H1 (cell line): ENCODE measurements around the gene VSIR. TPM values are rescaled to one million over a fixed set of nuclear protein-coding genes. Genes with fewer than 3 reads are reported as not detected.

Experiments
- CTCF ChIA-PET: fragments of 300-600 bp; sonication (Branson Sonifier 250); formaldehyde crosslinking; loops from one replicate; lab custom pipeline; 2021; ENCODE audit not compliant: partially characterized antibody; lab: Charles Lee
- POLR2A ChIA-PET: fragments of 300-600 bp; sonication (Branson Sonifier 250); formaldehyde crosslinking; loops from one replicate; lab custom pipeline; 2021; ENCODE audit warnings: inconsistent platforms; ENCODE audit not compliant: partially characterized antibody; lab: Charles Lee
- DNase-seq, 2 experiments: peaks; one replicate each; pipeline versions ENCODE4 v3.0.0 to v3.0.0-alpha.2; 2010 to 2022; ENCODE audit warnings: low spot score in 2 of 2, low read depth in 1 of 2, mixed read lengths in 1 of 2
- FAIRE-seq: peaks from 2 replicates; lab custom pipeline; 2011; peaks lifted over from hg19 to GRCh38; lab: Jason Lieb, UNC
- H2AFZ ChIP-seq: 2 replicates; pipeline ENCODE4 v1.8.1; 2012; ENCODE audit warnings: low read length, inconsistent platforms
- H2AK5ac ChIP-seq: 2 replicates; pipeline ENCODE4 v1.6.1; 2013; ENCODE audit warnings: low read depth, low read length
- H2BK120ac ChIP-seq: replicated peaks from 2 replicates; pipeline ENCODE3; 2013; ENCODE audit warnings: low read depth, low read length, inconsistent platforms
- H2BK12ac ChIP-seq: 2 replicates; pipeline ENCODE4 v1.6.1; 2013; ENCODE audit warnings: low read depth, low read length
- H2BK15ac ChIP-seq: 2 replicates; pipeline ENCODE4 v1.6.1; 2013; ENCODE audit warnings: low read length
- H2BK20ac ChIP-seq: 2 replicates; pipeline ENCODE4 v1.6.1; 2013; ENCODE audit warnings: low read length
- H2BK5ac ChIP-seq: 2 replicates; pipeline ENCODE4 v1.6.1; 2013; ENCODE audit warnings: low read depth, low read length
- H3K14ac ChIP-seq: 2 replicates; pipeline ENCODE4 v1.6.1; 2013; ENCODE audit warnings: inconsistent platforms; ENCODE audit not compliant: insufficient read length
- H3K18ac ChIP-seq: 2 replicates; pipeline ENCODE4 v1.6.1; 2013; ENCODE audit warnings: low read length; ENCODE audit errors: extremely low read depth
- H3K23ac ChIP-seq: 2 replicates; pipeline ENCODE4 v1.6.1; 2013; ENCODE audit warnings: inconsistent platforms; ENCODE audit not compliant: insufficient read length
- H3K23me2 ChIP-seq: 2 replicates; pipeline ENCODE4 v1.6.1; 2013; ENCODE audit warnings: low read depth, low read length
- H3K27ac ChIP-seq: 2 replicates; pipeline ENCODE4 v1.6.1; 2011; ENCODE audit warnings: low read depth, low read length, inconsistent platforms
- H3K27me3 ChIP-seq, 4 experiments: replicated peaks in 1 of 4; 1 replicate in 1 of 4; 2 replicates in 3 of 4; pipeline versions ENCODE4 v1.6.1 to v1.8.1; 2011 to 2013; ENCODE audit warnings: low read length in 3 of 4, mild to moderate bottlenecking in 3 of 4, inconsistent platforms in 2 of 4, mixed read lengths in 2 of 4, moderate library complexity in 1 of 4; ENCODE audit not compliant: control insufficient read depth in 3 of 4, insufficient read depth in 3 of 4; ENCODE audit errors: extremely low read depth in 1 of 4
- H3K36me3 ChIP-seq, 4 experiments: 2 replicates each; pipeline versions ENCODE4 v1.6.1 to v1.8.1; 2011 to 2013; ENCODE audit warnings: mild to moderate bottlenecking in 4 of 4, low read length in 3 of 4, moderate library complexity in 2 of 4, control low read depth in 1 of 4, inconsistent platforms in 1 of 4; ENCODE audit not compliant: insufficient read depth in 4 of 4, control insufficient read depth in 2 of 4
- H3K4ac ChIP-seq: replicated peaks from 2 replicates; pipeline ENCODE3; 2013; ENCODE audit warnings: low read length, low read depth, mixed read lengths, inconsistent platforms; ENCODE audit not compliant: insufficient read length
- H3K4me1 ChIP-seq, 4 experiments: replicated peaks in 1 of 4; 1 replicate in 1 of 4; 2 replicates in 3 of 4; pipeline versions ENCODE4 v1.6.1 to v1.8.1; 2011 to 2013; ENCODE audit warnings: low read length in 3 of 4, inconsistent platforms in 2 of 4, mixed read lengths in 1 of 4; ENCODE audit not compliant: insufficient read depth in 4 of 4, control insufficient read depth in 3 of 4
- H3K4me2 ChIP-seq, 2 experiments: 2 replicates each; pipeline versions ENCODE4 v1.6.1 to v1.8.1; 2011 to 2013; ENCODE audit warnings: low read depth in 2 of 2, low read length in 2 of 2, control low read depth in 1 of 2, inconsistent platforms in 1 of 2, mild to moderate bottlenecking in 1 of 2; ENCODE audit not compliant: insufficient read depth in 1 of 2
- H3K4me3 ChIP-seq, 4 experiments: fragments of 200-600, 300-600 bp in 1 of 4; sonication (generic), shearing (Covaris generic), sonication (Bioruptor Twin) in 1 of 4; 2 replicates each; pipeline versions ENCODE4 v1.5.1 to v1.8.1; 2011 to 2016; ENCODE audit warnings: low read length in 4 of 4, low read depth in 3 of 4, control low read depth in 2 of 4, inconsistent platforms in 2 of 4, mild to moderate bottlenecking in 2 of 4, mixed read lengths in 1 of 4, moderate library complexity in 1 of 4; ENCODE audit not compliant: insufficient read depth in 2 of 4; ENCODE audit errors: extremely low read depth in 1 of 4
- H3K56ac ChIP-seq: replicated peaks from 2 replicates; pipeline ENCODE3; 2013; ENCODE audit warnings: low read depth, mild to moderate bottlenecking, mixed read lengths, low read length, inconsistent platforms; ENCODE audit not compliant: insufficient read length
- H3K79me1 ChIP-seq: 2 replicates; pipeline ENCODE4 v1.6.1; 2013; ENCODE audit warnings: low read depth, low read length, control low read depth
- H3K79me2 ChIP-seq, 2 experiments: 2 replicates each; pipeline versions ENCODE4 v1.6.1 to v1.8.1; 2012 to 2013; ENCODE audit warnings: low read length in 2 of 2, mild to moderate bottlenecking in 2 of 2, inconsistent platforms in 1 of 2; ENCODE audit not compliant: insufficient read depth in 2 of 2, control insufficient read depth in 1 of 2
- H3K9ac ChIP-seq, 4 experiments: replicated peaks in 1 of 4; 1 replicate in 1 of 4; 2 replicates in 3 of 4; pipeline versions ENCODE4 v1.6.1 to v1.8.1; 2011 to 2013; ENCODE audit warnings: low read depth in 3 of 4, low read length in 3 of 4, control low read depth in 2 of 4, mild to moderate bottlenecking in 2 of 4, moderate library complexity in 2 of 4, inconsistent platforms in 1 of 4; ENCODE audit errors: extremely low read depth in 1 of 4
- H3K9me3 ChIP-seq, 2 experiments: 2 replicates each; pipeline versions ENCODE4 v1.6.1 to v1.8.1; 2012 to 2013; ENCODE audit warnings: mild to moderate bottlenecking in 2 of 2, moderate library complexity in 2 of 2, control low read depth in 1 of 2, inconsistent platforms in 1 of 2, low read depth in 1 of 2, low read length in 1 of 2, mixed read lengths in 1 of 2; ENCODE audit not compliant: insufficient read depth in 2 of 2
- H4K20me1 ChIP-seq, 2 experiments: replicated peaks in 1 of 2; 2 replicates each; pipeline versions ENCODE3 to v1.8.1; 2011 to 2013; ENCODE audit warnings: inconsistent platforms in 2 of 2, low read length in 2 of 2, mild to moderate bottlenecking in 1 of 2; ENCODE audit not compliant: insufficient read depth in 2 of 2, control insufficient read depth in 1 of 2
- H4K5ac ChIP-seq: 2 replicates; pipeline ENCODE4 v1.6.1; 2013; ENCODE audit warnings: low read length, low read depth, mixed read lengths, inconsistent platforms; ENCODE audit not compliant: insufficient read length
- H4K8ac ChIP-seq: 2 replicates; pipeline ENCODE4 v1.8.0; 2013; ENCODE audit warnings: mild to moderate bottlenecking, moderate library complexity, low read length, inconsistent platforms; ENCODE audit not compliant: insufficient read depth; ENCODE audit errors: extremely low read depth
- H4K91ac ChIP-seq: replicated peaks from 2 replicates; pipeline ENCODE3; 2013; ENCODE audit warnings: low read length, mixed read lengths, inconsistent platforms; ENCODE audit not compliant: insufficient read length
- BACH1 ChIP-seq: IDR thresholded peaks from 2 replicates; pipeline ENCODE4 v1.6.1; 2012; ENCODE audit warnings: low read length, improper control_type of control experiment
- CBX8 ChIP-seq: fragments of 300-800, 300-1000 bp; sonication (generic); IDR thresholded peaks from 2 replicates; pipeline ENCODE4 v1.7.1; 2016; ENCODE audit warnings: low read depth, low read length, borderline replicate concordance
- CTCF ChIP-seq, 3 experiments: IDR thresholded peaks; 1 replicate in 2 of 3; 2 replicates in 1 of 3; pipeline versions ENCODE4 v1.5.1 to v1.6.1; 2011; ENCODE audit warnings: low read length in 3 of 3, mild to moderate bottlenecking in 3 of 3, inconsistent platforms in 2 of 3, low read depth in 1 of 3, moderate library complexity in 1 of 3; ENCODE audit not compliant: insufficient read depth in 1 of 3; ENCODE audit errors: control extremely low read depth in 1 of 3
- RAD21 ChIP-seq, 2 experiments: IDR thresholded peaks in 1 of 2; conservative IDR thresholded peaks in 1 of 2; 2 replicates each; pipeline ENCODE4 v1.6.1; 2011; ENCODE audit warnings: low read depth in 2 of 2, low read length in 2 of 2, improper control_type of control experiment in 1 of 2, inconsistent platforms in 1 of 2, mild to moderate bottlenecking in 1 of 2, moderate library complexity in 1 of 2
- TAF7 ChIP-seq: optimal IDR thresholded peaks from 2 replicates; pipeline ENCODE3; 2011; ENCODE audit warnings: low read depth, mild to moderate bottlenecking, inconsistent platforms, low read length, moderate library complexity, borderline replicate concordance
- USF2 ChIP-seq: IDR thresholded peaks from 2 replicates; pipeline ENCODE4 v1.6.1; 2011; ENCODE audit warnings: low read length, improper control_type of control experiment
- WGBS, 2 experiments: shearing (Covaris generic) in 1 of 2; methylation state at CpG; one replicate each; pipeline versions ENCODE4 v1.1.6 to v1.1.7; 2013 to 2015; ENCODE audit warnings: low lambda C conversion rate in 2 of 2, mixed read lengths in 2 of 2, inconsistent platforms in 1 of 2, low coverage in 1 of 2, missing lambda C conversion rate in 1 of 2; ENCODE audit not compliant: insufficient replicate concordance in 2 of 2, insufficient coverage in 1 of 2, insufficient read length in 1 of 2; ENCODE audit errors: extremely low coverage in 1 of 2, missing lambda C conversion rate in 1 of 2; 5-methylcytosine and 5-hydroxymethylcytosine counted together
- polyA plus RNA-seq, 7 experiments: library from polyadenylated mRNA; depleted of rRNA in 3 of 7; stranded (reverse) in 5 of 7; unstranded in 2 of 7; fragments of >200 nt in 5 of 7; fragments of 200-250 nt in 2 of 7; gene quantifications; 1 replicate in 5 of 7; 2 replicates in 1 of 7; 4 replicates in 1 of 7; pipeline versions ENCODE4 v1.2.1 to v1.2.3, GENCODE V29; 2011 to 2013; ENCODE audit warnings: missing spikeins in 2 of 7, mixed read lengths in 2 of 7
- total RNA-seq: library from RNA; stranded (reverse); fragmentation: NEBNext Ultra II Directional; extraction: Animal tissue kit (Norgen Biotek cat#: 25700); gene quantifications from 2 replicates; pipeline ENCODE4 v1.2.1, GENCODE V29; 2021

VSIR gene
- total and polyA plus RNA-seq, 2 of the 8 experiments (the other 6 are each of a cell fraction or from before 2014, with no cell fraction given): 0.33 TPM; not detected in 1

GRCh38 chr10:71752391-71753090 is 20.8 kb downstream of the VSIR start:
- H4K5ac ChIP-seq: no peak overlapping the region
- H3K9me3 ChIP-seq: no peaks in the 10 kb centered on the region
- no peak for DNase-seq
- H3K23me2 ChIP-seq: no peaks in the 10 kb centered on the region
- H2BK15ac ChIP-seq: no peak overlapping the region
- H3K4me3 ChIP-seq: no peak overlapping the region
- H2BK120ac ChIP-seq: no peak overlapping the region
- ChIA-PET CTCF (interaction anchor here (1.1 to 1.9 kb wide), 8 partner anchors 9 to 56 kb away, joined by 3 to 11 read pairs (median 5); partner anchors contain the start of genes C10orf105 and VSIR), POLR2A (interaction anchor here (0.6 to 1.1 kb wide), 2 partner anchors 14 to 61 kb away, joined by 3 read pairs; no protein-coding TSS in a partner anchor)
- H3K56ac ChIP-seq: no peak overlapping the region
- H3K27ac ChIP-seq: no peak overlapping the region
- no peak overlapping the region for H2BK12ac ChIP-seq
- no peak for FAIRE-seq
- H3K14ac ChIP-seq: no peak overlapping the region
- no peaks in the 10 kb centered on the region for H3K79me1 ChIP-seq
- H3K27me3 ChIP-seq: no peaks in the 10 kb centered on the region; a peak in 2 of 7 replicates
- no peak overlapping the region for H3K18ac ChIP-seq
- WGBS, 2 experiments: 84% methylated on average over 8 of the region's 8 CpGs; no CpG with 5 or more reads in 1 of the 2 experiments
- H2AFZ ChIP-seq: no peak overlapping the region
- H3K9ac ChIP-seq: no peak overlapping the region
- no peak overlapping the region for H2AK5ac ChIP-seq
- no peak overlapping the region for H2BK5ac ChIP-seq
- H3K4me1 ChIP-seq: peaks cover 0 to 9% (median 3%) of the 10 kb centered on the region in 4 experiments; a peak in 5 of 7 replicates
- H3K23ac ChIP-seq: no peak overlapping the region
- no peak overlapping the region for H3K4me2 ChIP-seq
- H3K79me2 ChIP-seq: no peaks in the 10 kb centered on the region
- no peak overlapping the region for H3K4ac ChIP-seq
- H2BK20ac ChIP-seq: no peak overlapping the region
- H3K36me3 ChIP-seq: no peaks in the 10 kb centered on the region
- no peaks in the 10 kb centered on the region for H4K20me1 ChIP-seq
- no peak overlapping the region for H4K8ac ChIP-seq
- no peak overlapping the region for H4K91ac ChIP-seq
- no peak for TF ChIP-seq CTCF (IDR thresholded peaks at IDR 0.05; ENCODE audit: control extremely low read depth in 1 of 3, insufficient read depth in 1 of 3, low read depth in 1 of 3, low read length in 3 of 3)
- no peak for TF ChIP-seq BACH1
- TF ChIP-seq TAF7: no peak
- TF ChIP-seq USF2: no peak
- no peak for TF ChIP-seq CBX8
- no peak for TF ChIP-seq RAD21 (IDR thresholded peaks at IDR 0.05 in 1 of 2, conservative IDR thresholded peaks at IDR 0.05 in 1 of 2; ENCODE audit: low read depth in 2 of 2, low read length in 2 of 2)
